T-helper 9 cell (primary cell): Measurements from ENCODE around the gene PTPRG.
"Not testable (repeated sequence)": the region's sequence is repeated elsewhere in the genome, so short reads cannot be mapped to it uniquely, and the experiment has no call there.

Experiments
- DNase-seq: peaks from one replicate; pipeline ENCODE4 v3.0.0-alpha.2; 2020

PTPRG gene

GRCh38 chr3:61730577-61731231 is 169.3 kb downstream of the PTPRG start:
- no peak for DNase-seq

DNA sequence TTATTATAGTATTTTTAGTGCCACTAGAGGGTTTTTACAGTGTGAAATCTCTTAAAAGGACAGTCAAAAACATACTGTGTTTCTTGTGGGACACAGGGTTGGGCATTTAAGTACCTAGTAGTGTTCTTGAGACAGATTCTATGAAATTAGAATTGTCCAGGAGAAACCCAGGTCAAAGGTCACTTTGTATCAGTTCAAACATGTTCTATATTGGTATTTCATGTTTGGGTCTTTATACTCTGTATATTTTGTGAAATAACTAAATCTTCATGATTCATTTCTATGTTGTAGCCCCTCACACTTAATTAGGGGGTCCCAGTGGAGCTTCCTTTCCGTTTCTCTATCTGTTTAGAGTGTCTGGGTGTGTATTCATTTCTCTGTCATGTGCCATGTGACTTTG is 171.6 kb downstream of the PTPRG start:
- no peak for DNase-seq

DNA sequence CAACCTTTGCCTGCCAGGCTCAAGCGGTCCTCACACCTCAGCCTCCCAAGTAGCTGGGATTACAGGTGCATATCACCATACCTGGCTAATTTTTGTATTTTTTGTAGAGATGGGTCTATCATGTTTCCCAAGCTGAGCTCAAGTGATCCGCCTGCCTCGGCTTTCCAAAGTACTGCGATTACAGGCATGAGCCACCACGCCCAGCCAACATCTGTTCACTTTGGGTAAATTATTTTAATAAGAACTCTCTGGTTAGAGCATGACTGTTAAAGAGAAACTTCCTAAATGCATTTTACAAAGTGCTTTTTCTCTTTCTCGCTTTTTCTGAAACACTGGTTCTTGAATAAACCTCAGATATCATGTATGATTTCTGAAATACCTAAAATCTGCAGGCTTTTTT is 172.5 kb downstream of the PTPRG start:
- DNase-seq: no peak

GRCh38 chr3:61734749-61735686 is 173.6 kb downstream of the PTPRG start:
- DNase-seq: no peak

GRCh38 chr3:61736506-61736905 is 175.1 kb downstream of the PTPRG start:
- no peak for DNase-seq

GRCh38 chr3:61739640-61740039 is 178.3 kb downstream of the PTPRG start:
- DNase-seq: no peak

- DNase-seq: no peak
These were observed 179.1 kb downstream of the PTPRG start for GRCh38 chr3:61740494-61740893.

- DNase-seq: no peak
These were observed 180.2 kb downstream of the PTPRG start for GRCh38 chr3:61741551-61741950.

- no peak for DNase-seq
These were observed 180.6 kb downstream of the PTPRG start for GRCh38 chr3:61742006-61742405.

DNA sequence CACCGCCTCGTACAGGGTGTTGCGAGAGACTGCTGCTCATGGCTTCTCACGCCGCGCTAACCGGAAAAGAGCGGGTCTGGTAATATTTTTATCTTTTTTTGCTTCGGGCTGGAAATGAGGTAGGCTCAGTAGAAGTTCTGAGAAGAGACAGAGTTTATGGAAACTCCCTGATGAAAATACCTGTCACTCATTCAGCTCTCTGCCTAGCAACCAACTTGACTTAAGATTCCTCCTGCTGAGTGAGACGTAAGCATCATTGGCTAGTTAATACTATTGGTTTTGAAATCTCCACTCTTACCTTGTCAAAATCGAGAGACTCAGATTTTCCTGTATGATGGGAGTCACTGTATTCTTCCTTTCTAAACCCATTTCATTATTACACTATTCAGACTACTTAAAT is 181.7 kb downstream of the PTPRG start:
- DNase-seq: no peak

GRCh38 chr3:61743686-61744242 is 182.4 kb downstream of the PTPRG start:
- no peak for DNase-seq

DNA sequence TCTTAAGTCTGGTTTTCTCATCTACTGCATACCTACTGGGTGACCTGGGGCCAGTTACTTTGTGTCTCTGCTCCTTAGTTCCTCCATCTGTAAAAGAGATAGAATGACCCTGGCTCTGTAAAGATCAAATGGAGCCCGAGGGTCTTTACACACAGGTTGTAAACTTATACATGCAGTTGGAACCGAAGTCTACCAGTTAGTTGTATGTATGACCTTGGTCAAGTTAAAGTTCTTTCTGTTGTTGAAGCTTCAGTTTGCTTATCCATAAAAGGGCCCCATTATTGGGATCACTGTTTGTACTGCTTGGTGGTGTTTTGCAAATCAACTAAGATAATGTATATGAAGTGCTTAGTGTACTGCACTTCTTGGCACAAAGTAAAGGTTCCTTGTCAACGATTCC is 186.9 kb downstream of the PTPRG start:
- DNase-seq: no peak

DNA sequence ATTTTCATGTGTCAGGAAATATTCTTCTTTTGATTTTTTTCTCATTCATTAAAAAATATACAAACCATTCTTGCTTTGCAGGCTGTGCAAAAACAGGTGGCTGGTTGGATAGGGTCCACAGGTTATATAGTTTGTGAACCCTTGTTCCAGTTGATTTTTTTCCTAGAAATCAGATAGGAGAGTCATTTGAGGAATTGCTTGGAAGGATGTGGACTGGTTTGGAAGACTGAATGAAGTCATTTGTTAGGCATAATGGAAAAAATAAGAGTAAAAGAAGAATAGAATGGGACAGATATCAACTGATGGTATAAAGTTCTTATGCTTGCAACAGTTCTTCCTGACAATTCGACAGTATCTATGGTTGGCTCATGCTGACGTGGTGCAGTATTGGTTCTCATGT is 189.4 kb downstream of the PTPRG start:
- no peak for DNase-seq

GRCh38 chr3:61758839-61759238 is 197.5 kb downstream of the PTPRG start:
- no peak for DNase-seq

- DNase-seq: not testable (repeated sequence)
These were observed 199.4 kb downstream of the PTPRG start for GRCh38 chr3:61760783-61761182.

GRCh38 chr3:61761694-61762430 is 200.5 kb downstream of the PTPRG start:
- no peak for DNase-seq

- DNase-seq: no peak
These were observed 203.9 kb downstream of the PTPRG start for GRCh38 chr3:61765157-61765876.

- no peak for DNase-seq
These were observed 207.1 kb downstream of the PTPRG start for GRCh38 chr3:61768284-61769037.

DNA sequence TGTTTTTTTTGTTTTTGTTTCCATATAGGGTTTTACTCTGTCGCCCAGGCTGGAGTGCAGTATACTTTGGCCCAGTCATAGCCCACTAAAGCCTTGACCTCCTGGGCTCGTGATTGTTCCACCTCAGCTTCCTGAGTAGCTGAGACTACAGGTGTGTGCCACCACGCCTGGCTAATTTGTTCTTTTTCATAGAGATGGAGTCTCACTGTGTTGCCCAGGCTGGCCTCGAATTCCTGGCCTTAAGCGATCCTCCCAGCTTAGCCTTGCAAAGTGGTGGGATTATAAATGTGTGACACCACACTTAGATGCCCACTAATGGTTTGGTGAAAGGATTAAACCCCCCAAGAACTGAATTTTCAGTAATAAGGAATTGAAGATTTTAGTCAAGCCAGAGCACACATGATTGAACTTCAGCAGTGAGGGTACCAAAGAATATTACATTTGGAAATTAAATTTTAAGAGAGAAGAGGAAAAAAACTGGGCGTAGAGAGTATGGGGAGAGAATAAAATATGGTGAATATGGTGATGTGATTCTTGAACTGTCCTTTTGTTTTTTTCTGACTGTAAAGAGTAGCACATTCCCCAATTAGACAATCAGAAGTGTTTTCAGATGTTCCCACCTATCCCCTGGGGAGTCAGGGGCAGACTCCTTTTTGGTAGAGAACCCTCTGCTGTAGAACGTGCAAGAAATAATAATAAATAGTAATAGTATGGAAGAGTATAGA is 208.1 kb downstream of the PTPRG start:
- no peak for DNase-seq

- no peak for DNase-seq
These were observed 210.6 kb downstream of the PTPRG start for GRCh38 chr3:61771976-61772375.

- DNase-seq: no peak
These were observed 211.1 kb downstream of the PTPRG start for GRCh38 chr3:61772456-61772855.
